PFSK-1 (cell line): ENCODE data around the gene PLCD4.

Source experiments
- FOXP2 ChIP-seq: optimal IDR thresholded peaks from 2 replicates; pipeline ENCODE3; 2011; ENCODE audit warnings: borderline replicate concordance, control low read depth, inconsistent platforms; ENCODE audit not compliant: insufficient read depth; ENCODE audit errors: extremely low read length, extremely low read depth
- POLR2AphosphoS5 ChIP-seq: IDR thresholded peaks from 2 replicates; pipeline ENCODE4 v1.6.1; 2012; ENCODE audit warnings: low read depth, mild to moderate bottlenecking, control low read depth, low read length, moderate library complexity
- REST ChIP-seq, 2 experiments: IDR thresholded peaks; 2 replicates each; pipeline versions ENCODE4 v1.6.1 to v1.8.0; 2011 to 2012; ENCODE audit warnings: low read depth in 2 of 2, low read length in 2 of 2, control low read depth in 1 of 2, inconsistent platforms in 1 of 2, mild to moderate bottlenecking in 1 of 2, moderate library complexity in 1 of 2; ENCODE audit not compliant: insufficient read depth in 1 of 2
- SIN3A ChIP-seq: IDR thresholded peaks from 2 replicates; pipeline ENCODE4 v1.6.1; 2012; ENCODE audit warnings: mild to moderate bottlenecking, low read length, moderate library complexity, borderline replicate concordance; ENCODE audit not compliant: insufficient read depth
- TAF1 ChIP-seq: IDR thresholded peaks from 2 replicates; pipeline ENCODE4 v1.6.1; 2012; ENCODE audit warnings: low read length, control low read depth, borderline replicate concordance; ENCODE audit not compliant: insufficient read depth

Gene PLCD4

GRCh38 chr2:218631837-218632236 is 24.1 kb downstream of the PLCD4 start:
- TF ChIP-seq FOXP2 (no peak), SIN3A (no peak), REST (IDR thresholded peaks at IDR 0.05; ENCODE audit: insufficient read depth in 1 of 2, low read depth in 2 of 2, low read length in 2 of 2) (no peak), POLR2AphosphoS5 (no peak)

GRCh38 chr2:218635719-218636118 is 28.0 kb downstream of the PLCD4 start:
- TF ChIP-seq SIN3A (no peak), FOXP2 (no peak), REST (IDR thresholded peaks at IDR 0.05; ENCODE audit: insufficient read depth in 1 of 2, low read depth in 2 of 2, low read length in 2 of 2) (no peak), POLR2AphosphoS5 (no peak), TAF1 (no peak)

GRCh38 chr2:218638372-218638771 is 30.7 kb downstream of the PLCD4 start:
- TF ChIP-seq FOXP2 = no peak

- no peak for TF ChIP-seq FOXP2
Observed at GRCh38 chr2:218642121-218642656, 34.5 kb downstream of the PLCD4 start.

GRCh38 chr2:218642786-218643185 is 35.1 kb downstream of the PLCD4 start:
- no peak for TF ChIP-seq FOXP2
- no peak for TF ChIP-seq REST (IDR thresholded peaks at IDR 0.05; ENCODE audit: insufficient read depth in 1 of 2, low read depth in 2 of 2, low read length in 2 of 2)

GRCh38 chr2:218643751-218644310 is 36.1 kb downstream of the PLCD4 start:
- TF ChIP-seq REST (IDR thresholded peaks at IDR 0.05; ENCODE audit: insufficient read depth in 1 of 2, low read depth in 2 of 2, low read length in 2 of 2) (no peak), TAF1 (no peak), SIN3A (no peak), FOXP2 (no peak), POLR2AphosphoS5 (no peak)
